Stimulated activated CD8-positive, alpha-beta memory T cell treated with anti-CD3 and anti-CD28 coated beads, Interleukin-15, amount 100 ng/mL, for 48 hours (primary cell): ENCODE results near the gene TGOLN2.
A peak's percentile ranks its signal among the peaks of the same experiment; 100 is the strongest.
"Not testable (repeated sequence)": the region's sequence is repeated elsewhere in the genome, so short reads cannot be mapped to it uniquely, and the experiment has no call there.

Experiments used
- DNase-seq, 2 donors: peaks; one replicate each; pipeline ENCODE4 v3.0.0-alpha.2; 2020; ENCODE audit warnings: low read depth in 2 of 2

The TGOLN2 gene

GRCh38 chr2:85327822-85328617 is at the start of gene TGOLN2:
Gene TGOLN2, minus strand, starts transcription at chr2:85327989. Its CDS starts 27 bp downstream, at chr2:85327962.
- peak; percentile 90 to 92 for DNase-seq

GRCh38 chr2:85377083-85377482 is 49.3 kb upstream of the TGOLN2 start:
- no peak for DNase-seq

GRCh38 chr2:85376291-85377065 is 48.7 kb upstream of the TGOLN2 start:
- no peak for DNase-seq

- DNase-seq = no peak
Measured at GRCh38 chr2:85371045-85371444, 43.3 kb upstream of the TGOLN2 start.

- DNase-seq = no peak
Measured at GRCh38 chr2:85369500-85369899, 41.7 kb upstream of the TGOLN2 start.

- no peak for DNase-seq
Measured at GRCh38 chr2:85368921-85369320, 41.1 kb upstream of the TGOLN2 start.

GRCh38 chr2:85367180-85367579 is 39.4 kb upstream of the TGOLN2 start:
- DNase-seq = no peak

GRCh38 chr2:85362653-85363387 is 35.0 kb upstream of the TGOLN2 start:
- DNase-seq = not testable (repeated sequence)

GRCh38 chr2:85357736-85358135 is 29.9 kb upstream of the TGOLN2 start:
- no peak for DNase-seq

- no peak for DNase-seq
Measured at GRCh38 chr2:85356186-85356585, 28.4 kb upstream of the TGOLN2 start.

- DNase-seq = no peak
Measured at GRCh38 chr2:85355521-85355920, 27.7 kb upstream of the TGOLN2 start.

- no peak for DNase-seq
Measured at GRCh38 chr2:85355073-85355410, 27.3 kb upstream of the TGOLN2 start.

- DNase-seq = peak; percentile 93 to 94
Measured at GRCh38 chr2:85354286-85355072, 26.7 kb upstream of the TGOLN2 start, which contains the start of the genes ELMOD3 and RETSAT. Gene ELMOD3, plus strand, starts transcription at chr2:85354769. Its CDS starts 2,430 bp downstream, at chr2:85357199. Gene RETSAT, minus strand, starts transcription at chr2:85354528. Its CDS starts 21 bp downstream, at chr2:85354507.

- no peak for DNase-seq
Measured at GRCh38 chr2:85353876-85354285, 26.1 kb upstream of the TGOLN2 start.

GRCh38 chr2:85347599-85347998 is 19.8 kb upstream of the TGOLN2 start:
- no peak for DNase-seq

- DNase-seq = no peak
Measured at GRCh38 chr2:85344356-85344954, 16.7 kb upstream of the TGOLN2 start.

GRCh38 chr2:85343207-85343895 is 15.6 kb upstream of the TGOLN2 start:
- not testable (repeated sequence) for DNase-seq

GRCh38 chr2:85342156-85342555 is 14.4 kb upstream of the TGOLN2 start:
- DNase-seq = no peak

- no peak for DNase-seq
Measured at GRCh38 chr2:85341269-85342029, 13.7 kb upstream of the TGOLN2 start.
